Measurements from ENCODE around the gene XPNPEP2.
A peak's percentile ranks its signal among the peaks of the same experiment; 100 is the strongest.

Gene XPNPEP2

DNA sequence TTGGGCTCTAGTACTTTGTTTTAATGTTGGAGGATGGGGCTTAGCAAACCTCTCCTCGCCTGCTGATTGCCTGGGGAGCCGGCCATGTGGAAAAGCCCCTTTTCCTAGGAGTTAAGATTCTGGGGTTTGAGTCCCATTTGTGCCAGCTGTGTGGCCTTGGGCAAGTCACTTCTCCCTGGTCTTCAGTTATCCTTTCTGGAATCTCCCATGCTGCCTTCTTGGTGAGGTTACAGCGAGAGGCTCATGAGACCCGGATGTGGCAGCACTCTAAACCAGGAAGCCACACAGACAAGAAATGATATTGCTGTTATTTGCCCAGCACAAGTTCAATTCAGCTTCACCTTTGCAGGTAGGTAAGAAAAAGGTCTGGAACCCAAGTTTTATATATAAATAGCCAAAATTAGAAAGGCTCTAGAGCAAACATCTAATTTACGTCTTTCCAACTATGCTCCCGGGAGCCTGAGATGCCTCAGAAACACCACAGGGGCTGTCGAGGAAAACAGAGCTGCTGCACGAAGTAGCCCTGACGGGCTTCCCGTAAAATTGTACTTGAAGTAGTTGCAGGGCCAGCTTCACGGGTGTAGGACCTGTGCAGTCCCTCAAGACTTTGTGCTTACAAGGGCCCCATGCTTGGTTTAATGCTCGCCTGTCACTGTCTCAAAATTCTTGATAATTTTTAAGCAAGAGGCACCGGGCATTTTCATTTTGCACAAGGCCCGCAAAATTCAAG lies 32.7 kb downstream of the XPNPEP2 start:
- no peak for DNase-seq
- in situ Hi-C loops (cut with MboI; ENCODE audit: low pct_unique_long_range_greater_than_20kb, low sequenced_read_pairs): no loop called here

GRCh38 chrX:129772796-129773431 lies 34.1 kb downstream of the XPNPEP2 start:
- peak; percentile 97 for DNase-seq
- in situ Hi-C loops (cut with MboI; ENCODE audit: low pct_unique_long_range_greater_than_20kb, low sequenced_read_pairs): no loop called here

DNA sequence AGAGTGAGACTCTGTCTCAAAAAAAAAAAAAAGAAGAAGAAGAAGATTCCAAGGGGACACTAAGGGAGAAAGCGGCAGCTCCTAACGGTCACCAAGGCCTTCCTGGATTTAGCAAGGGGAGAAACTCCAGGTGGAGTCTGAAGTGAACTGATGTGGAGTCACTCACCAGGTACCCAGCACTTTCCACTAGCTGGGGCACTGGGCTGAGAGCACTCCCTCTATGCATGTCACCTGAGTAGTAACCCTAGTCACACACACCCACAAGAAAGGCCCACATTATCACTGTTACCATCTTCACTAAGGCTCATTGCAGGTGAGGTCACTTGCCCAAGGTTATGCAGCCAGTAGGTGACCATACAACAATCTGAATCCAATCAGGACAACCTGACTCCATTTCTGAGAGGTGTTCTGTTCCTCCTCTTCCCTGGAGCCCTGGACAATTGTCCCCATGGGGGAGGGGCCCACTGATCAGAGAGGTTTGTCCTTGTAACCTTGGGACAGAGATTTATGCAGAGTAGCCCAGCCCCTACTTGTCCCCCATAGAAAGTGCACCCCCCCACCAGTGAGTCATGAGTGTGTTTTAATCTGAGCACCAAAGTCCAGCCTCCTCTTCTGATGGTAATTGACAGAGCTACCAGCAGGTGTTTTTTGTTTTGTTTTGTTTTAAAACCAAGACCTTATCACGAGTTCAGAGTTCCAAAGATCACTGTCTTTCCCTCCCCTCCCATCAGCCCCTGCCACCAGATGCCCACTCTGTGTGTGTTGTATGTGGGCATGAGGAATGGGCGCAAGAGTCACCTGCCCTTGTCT lies 35.1 kb downstream of the XPNPEP2 start:
- in situ Hi-C loops (cut with MboI; ENCODE audit: low pct_unique_long_range_greater_than_20kb, low sequenced_read_pairs): no loop called here

GRCh38 chrX:129777218-129778030 lies 38.6 kb downstream of the XPNPEP2 start:
- DNase-seq: peak; percentile 95
- in situ Hi-C loops (cut with MboI; ENCODE audit: low pct_unique_long_range_greater_than_20kb, low sequenced_read_pairs): no loop called here

More for the DNA sequence above, 35.1 kb downstream of the XPNPEP2 start:
- DNase-seq: no peak

- in situ Hi-C loops (cut with MboI; ENCODE audit: low pct_unique_long_range_greater_than_20kb, low sequenced_read_pairs): no loop called here
- no peak for DNase-seq
Measured at GRCh38 chrX:129779086-129779672, 40.4 kb downstream of the XPNPEP2 start.

GRCh38 chrX:129779747-129780146 lies 41.0 kb downstream of the XPNPEP2 start, which contains the start of gene SASH3:
SASH3 (plus strand) TSS chrX:129779949; CDS start chrX:129780098, 149 bp downstream.
- in situ Hi-C loops (cut with MboI; ENCODE audit: low pct_unique_long_range_greater_than_20kb, low sequenced_read_pairs): no loop called here
- DNase-seq: peak; percentile 79

GRCh38 chrX:129780441-129781105 lies 41.8 kb downstream of the XPNPEP2 start:
- in situ Hi-C loops (cut with MboI; ENCODE audit: low pct_unique_long_range_greater_than_20kb, low sequenced_read_pairs): no loop called here
- no peak for DNase-seq

DNA sequence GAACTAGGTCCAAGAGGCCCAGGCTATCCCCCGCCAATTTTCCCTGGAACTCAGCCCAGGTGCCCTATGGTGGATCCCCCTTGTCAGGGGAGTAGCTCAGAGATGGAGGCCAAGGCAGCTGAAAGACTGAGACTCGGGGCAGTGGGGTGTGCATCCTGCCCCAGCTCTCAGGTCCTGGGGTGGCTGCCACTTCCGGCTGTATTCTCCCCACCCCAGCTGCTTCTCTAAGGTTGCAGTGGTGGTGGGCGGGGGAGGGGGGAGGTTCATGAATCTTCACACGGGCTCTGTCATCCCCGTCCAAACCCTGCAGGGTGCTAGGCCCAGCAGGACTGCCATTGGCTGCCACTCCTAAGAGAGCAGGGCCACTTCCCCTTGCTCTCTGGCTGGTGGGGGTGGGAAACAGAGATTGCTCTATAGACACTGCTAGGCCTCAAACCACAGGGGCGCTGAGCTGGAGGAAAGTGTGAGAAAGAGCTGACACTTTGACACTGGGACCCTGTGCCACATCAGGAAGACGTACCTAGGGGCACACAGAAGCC lies 42.4 kb downstream of the XPNPEP2 start:
- DNase-seq: peak; percentile 93
- in situ Hi-C loops (cut with MboI; ENCODE audit: low pct_unique_long_range_greater_than_20kb, low sequenced_read_pairs): no loop called here

DNA sequence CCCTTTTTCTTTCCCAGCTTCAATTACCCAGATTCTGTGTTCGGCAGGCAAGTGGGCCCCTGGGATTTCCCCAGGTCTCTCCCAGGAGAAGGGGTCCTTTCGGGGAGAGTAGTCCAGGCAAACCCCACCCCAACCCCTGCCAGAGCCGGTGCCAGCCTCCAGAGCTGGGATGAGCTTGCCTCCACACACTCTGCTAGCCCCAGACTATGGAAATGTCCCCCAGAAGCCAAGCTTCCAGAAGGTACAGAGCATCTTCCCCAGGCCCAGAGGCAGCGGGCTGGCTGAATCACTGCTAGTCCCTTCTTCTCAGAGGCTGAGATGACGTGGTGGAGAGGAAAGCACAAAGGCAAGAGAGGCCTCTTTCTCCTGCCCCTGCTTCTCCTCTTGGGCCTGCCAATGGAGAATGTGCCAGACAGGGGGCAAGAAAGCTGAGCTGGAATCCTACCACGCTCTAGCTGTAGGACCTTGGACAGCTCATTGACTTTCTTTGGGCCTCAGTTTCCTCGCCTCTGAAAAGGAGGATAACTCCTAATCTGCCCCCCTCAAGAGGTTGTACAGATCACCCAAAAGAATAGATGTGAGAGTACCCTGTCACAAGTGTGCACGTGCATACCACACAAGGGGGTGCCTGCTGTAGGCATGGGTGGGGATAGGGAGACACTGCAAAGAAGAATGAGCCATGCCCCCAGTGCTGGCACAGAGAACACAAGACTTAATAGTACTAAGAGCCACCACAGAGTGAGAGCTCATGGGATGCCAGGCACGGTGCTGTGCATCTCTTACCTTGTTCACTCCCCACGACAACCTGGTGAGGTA lies 43.1 kb downstream of the XPNPEP2 start:
- in situ Hi-C loops (cut with MboI; ENCODE audit: low pct_unique_long_range_greater_than_20kb, low sequenced_read_pairs): no loop called here
- no peak for DNase-seq

DNA sequence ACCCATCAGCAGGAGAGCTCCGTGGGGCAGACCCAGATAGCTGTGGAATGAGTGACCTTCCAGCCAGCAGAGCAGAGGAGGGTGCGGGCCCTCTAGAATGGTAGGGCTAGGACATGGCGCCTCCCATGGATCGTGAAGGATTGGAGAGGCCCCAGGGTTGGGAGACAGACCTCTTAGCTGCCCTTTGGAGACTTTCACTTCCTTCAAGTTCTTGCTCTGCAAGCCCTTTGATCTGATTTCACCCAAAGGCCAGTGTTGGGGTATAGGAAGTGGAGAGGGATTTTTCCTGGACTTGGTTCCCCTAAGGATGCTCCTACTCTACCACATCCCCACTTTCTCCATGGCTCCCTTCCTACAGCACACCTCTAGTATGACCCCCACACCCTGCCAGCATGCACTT lies 43.9 kb downstream of the XPNPEP2 start:
- in situ Hi-C loops (cut with MboI; ENCODE audit: low pct_unique_long_range_greater_than_20kb, low sequenced_read_pairs): no loop called here
- DNase-seq: no peak

GRCh38 chrX:129783291-129783713 lies 44.5 kb downstream of the XPNPEP2 start:
- DNase-seq: no peak
- in situ Hi-C loops (cut with MboI; ENCODE audit: low pct_unique_long_range_greater_than_20kb, low sequenced_read_pairs): no loop called here

DNA sequence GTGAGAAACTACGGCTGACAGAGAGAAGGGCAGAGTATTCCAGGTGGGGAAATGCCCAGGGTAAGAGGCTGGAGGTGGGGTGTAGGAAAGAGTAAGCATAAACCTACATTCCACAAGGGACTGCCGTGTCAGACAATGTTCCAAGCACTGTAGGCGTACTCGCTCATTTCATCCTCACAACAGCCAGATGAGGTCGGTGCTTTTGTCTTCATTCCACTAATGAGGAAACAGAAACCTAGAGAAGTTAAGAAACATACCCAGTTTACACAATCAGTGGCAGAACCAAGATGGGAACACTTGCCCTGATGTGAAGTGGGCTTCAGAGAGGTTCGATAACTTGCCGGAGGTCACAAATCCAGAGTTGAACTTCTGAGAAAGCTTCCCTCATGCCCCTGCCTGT lies 45.6 kb downstream of the XPNPEP2 start:
- in situ Hi-C loops (cut with MboI; ENCODE audit: low pct_unique_long_range_greater_than_20kb, low sequenced_read_pairs): no loop called here

DNA sequence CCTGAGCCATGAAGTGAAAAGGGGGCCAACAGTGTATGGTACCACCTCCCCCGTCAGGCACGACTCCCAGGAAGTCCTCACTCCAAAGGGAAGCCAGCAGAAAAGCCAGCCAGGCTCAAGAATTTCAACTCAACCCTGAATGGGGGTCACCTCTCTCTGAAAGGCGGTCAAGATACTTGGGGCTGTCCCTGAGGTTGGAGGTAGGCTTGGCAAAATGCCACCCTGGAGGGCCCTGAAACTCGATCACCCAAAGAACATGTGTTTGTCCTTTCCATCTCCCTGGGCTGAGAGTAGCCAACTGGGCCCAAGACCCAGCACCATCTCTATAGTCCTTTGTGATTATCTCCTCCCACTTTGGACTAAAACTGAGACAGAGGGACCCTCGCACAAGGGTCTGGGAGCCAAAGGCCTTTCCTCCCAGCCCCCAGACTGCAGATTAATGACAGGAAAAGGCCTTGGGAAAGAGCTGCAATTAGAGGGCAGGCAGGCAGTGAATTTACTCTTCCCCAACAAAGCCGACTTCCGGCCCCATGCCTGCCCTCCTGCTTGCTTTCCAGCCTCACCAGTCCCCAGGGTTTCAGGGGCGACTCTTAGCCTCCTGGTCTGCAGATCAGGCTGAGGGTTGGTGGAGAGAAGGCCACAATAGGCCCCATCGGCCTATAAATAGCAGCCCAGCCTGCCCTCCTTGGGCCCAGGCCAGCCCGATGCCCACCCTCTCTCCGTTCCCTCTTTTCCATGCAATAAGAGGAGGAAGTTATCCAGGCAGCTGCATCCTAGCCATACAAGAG lies 46.6 kb downstream of the XPNPEP2 start:
- in situ Hi-C loops (cut with MboI; ENCODE audit: low pct_unique_long_range_greater_than_20kb, low sequenced_read_pairs): no loop called here
- DNase-seq: peak; percentile 80

More for the DNA sequence above, 45.6 kb downstream of the XPNPEP2 start:
- DNase-seq: no peak

DNA sequence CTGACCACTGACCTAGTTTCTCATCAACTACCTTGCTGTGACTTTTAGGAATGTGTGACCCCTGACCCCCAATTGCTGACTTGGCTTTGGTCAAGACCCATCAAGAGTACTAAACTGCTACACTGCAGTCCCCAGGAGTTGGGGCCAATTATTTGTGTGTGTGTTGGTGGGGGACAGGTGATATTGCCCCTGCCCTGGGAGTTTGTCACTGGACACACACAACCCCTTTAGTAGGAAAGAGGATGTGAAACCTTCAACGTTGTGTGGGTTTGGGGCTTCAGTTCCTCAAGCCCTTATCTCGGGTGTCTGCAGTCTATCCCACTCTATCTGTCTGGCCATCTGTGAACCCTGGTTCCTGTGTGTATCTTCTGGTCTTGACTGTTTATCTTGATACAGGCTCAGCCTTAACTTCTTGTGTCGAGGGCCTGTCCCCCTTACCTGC lies 47.5 kb downstream of the XPNPEP2 start:
- in situ Hi-C loops (cut with MboI; ENCODE audit: low pct_unique_long_range_greater_than_20kb, low sequenced_read_pairs): no loop called here
- peak; percentile 95 for DNase-seq

GRCh38 chrX:129787336-129788055 lies 48.7 kb downstream of the XPNPEP2 start:
- no peak for DNase-seq
- in situ Hi-C loops (cut with MboI; ENCODE audit: low pct_unique_long_range_greater_than_20kb, low sequenced_read_pairs): no loop called here

- in situ Hi-C loops (cut with MboI; ENCODE audit: low pct_unique_long_range_greater_than_20kb, low sequenced_read_pairs): no loop called here
- no peak for DNase-seq
Measured at GRCh38 chrX:129788527-129788926, 49.7 kb downstream of the XPNPEP2 start.
